ENCODE results near the gene PDCD11.
"Not testable (repeated sequence)": the region's sequence is repeated elsewhere in the genome, so short reads cannot be mapped to it uniquely, and the experiment has no call there.

PDCD11 gene

DNA sequence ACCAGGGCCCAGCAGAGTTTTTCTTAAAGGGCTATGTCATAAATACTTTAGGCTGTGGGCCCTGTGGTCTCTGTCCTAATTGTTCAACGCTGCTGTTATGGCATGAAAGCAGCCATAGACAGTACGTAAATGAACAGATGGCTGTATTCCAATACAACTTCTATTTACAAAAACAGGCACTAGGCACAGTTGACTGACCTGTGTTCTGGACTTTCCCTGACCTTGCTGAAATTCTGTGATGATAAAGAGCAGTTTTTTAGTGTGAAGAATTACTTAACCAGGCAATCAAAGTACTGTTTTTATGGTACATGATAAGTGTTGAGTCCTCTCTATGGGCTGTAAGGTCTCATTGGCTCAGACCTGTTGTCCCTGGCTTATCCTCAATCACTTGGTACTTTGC, 17.1 kb downstream of the PDCD11 start:
- no peak overlapping the region for H3K4me3 ChIP-seq (ENCODE audit: low read length, poor library complexity, severe bottlenecking)
- no peak overlapping the region for H2AFZ ChIP-seq (ENCODE audit: low read length)
- no peaks in the 10 kb centered on the region for H4K20me1 ChIP-seq (ENCODE audit: insufficient read depth, low read length, poor library complexity, severe bottlenecking)
- H3K9ac ChIP-seq (ENCODE audit: low read depth, low read length, poor library complexity, severe bottlenecking), result no peak overlapping the region
- no peaks in the 10 kb centered on the region for H3K9me3 ChIP-seq (ENCODE audit: insufficient read depth, low read depth, low read length)
- no peaks in the 10 kb centered on the region for H3F3A ChIP-seq (ENCODE audit: low read depth)
- H3K27me3 ChIP-seq (ENCODE audit: insufficient read depth, low read length, poor library complexity, severe bottlenecking), result no peaks in the 10 kb centered on the region
- TF ChIP-seq, protein P1, sequence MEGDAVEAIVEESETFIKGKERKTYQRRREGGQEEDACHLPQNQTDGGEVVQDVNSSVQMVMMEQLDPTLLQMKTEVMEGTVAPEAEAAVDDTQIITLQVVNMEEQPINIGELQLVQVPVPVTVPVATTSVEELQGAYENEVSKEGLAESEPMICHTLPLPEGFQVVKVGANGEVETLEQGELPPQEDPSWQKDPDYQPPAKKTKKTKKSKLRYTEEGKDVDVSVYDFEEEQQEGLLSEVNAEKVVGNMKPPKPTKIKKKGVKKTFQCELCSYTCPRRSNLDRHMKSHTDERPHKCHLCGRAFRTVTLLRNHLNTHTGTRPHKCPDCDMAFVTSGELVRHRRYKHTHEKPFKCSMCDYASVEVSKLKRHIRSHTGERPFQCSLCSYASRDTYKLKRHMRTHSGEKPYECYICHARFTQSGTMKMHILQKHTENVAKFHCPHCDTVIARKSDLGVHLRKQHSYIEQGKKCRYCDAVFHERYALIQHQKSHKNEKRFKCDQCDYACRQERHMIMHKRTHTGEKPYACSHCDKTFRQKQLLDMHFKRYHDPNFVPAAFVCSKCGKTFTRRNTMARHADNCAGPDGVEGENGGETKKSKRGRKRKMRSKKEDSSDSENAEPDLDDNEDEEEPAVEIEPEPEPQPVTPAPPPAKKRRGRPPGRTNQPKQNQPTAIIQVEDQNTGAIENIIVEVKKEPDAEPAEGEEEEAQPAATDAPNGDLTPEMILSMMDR (conservative IDR thresholded peaks at IDR 0.05; ENCODE audit: low read length), result no peak
- TF ChIP-seq EZH2phosphoT487 (IDR thresholded peaks at IDR 0.05; ENCODE audit: borderline replicate concordance), result no peak
- H3K4me2 ChIP-seq (ENCODE audit: low read depth, low read length, poor library complexity, severe bottlenecking), result no peak overlapping the region
- H3K36me3 ChIP-seq (ENCODE audit: insufficient read depth, low read length), result peaks cover 82% of the 10 kb centered on the region; the same call in 1 of the 2 replicates
- no peaks in the 10 kb centered on the region for H3K79me2 ChIP-seq (ENCODE audit: insufficient read depth, low read length)
- no peaks in the 10 kb centered on the region for H3K9me2 ChIP-seq (replicated peaks; ENCODE audit: low read depth, low read length)
- no peaks in the 10 kb centered on the region for H3K4me1 ChIP-seq (ENCODE audit: insufficient read depth, low read length, poor library complexity, severe bottlenecking)

DNA sequence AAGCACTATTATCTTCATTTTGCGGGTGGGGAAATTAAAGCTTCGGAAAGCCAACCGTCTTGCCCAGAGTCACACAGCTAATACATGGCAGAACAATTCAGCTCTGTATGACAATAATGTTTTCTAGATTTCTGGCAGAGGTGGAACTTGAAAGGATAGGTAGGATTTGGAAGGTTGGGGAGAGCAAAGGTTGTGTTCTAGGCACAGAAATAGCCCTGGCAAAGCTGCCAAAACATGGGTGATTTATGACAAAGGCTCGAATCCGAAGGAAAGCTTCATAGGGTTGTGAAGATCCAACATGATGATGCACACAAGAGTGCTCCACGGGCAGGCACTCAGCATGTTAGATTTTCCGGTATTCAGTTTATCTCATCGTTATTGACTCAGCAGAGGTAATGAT, 19.2 kb downstream of the PDCD11 start:
- Histone ChIP-seq H3K36me3 (ENCODE audit: insufficient read depth, low read length) (peaks cover 88% of the 10 kb centered on the region; the same call in 1 of the 2 replicates), H3K9me2 (replicated peaks; ENCODE audit: low read depth, low read length) (no peaks in the 10 kb centered on the region), H3K9me3 (ENCODE audit: insufficient read depth, low read depth, low read length) (no peaks in the 10 kb centered on the region), H4K20me1 (ENCODE audit: insufficient read depth, low read length, poor library complexity, severe bottlenecking) (no peaks in the 10 kb centered on the region), H3K4me1 (ENCODE audit: insufficient read depth, low read length, poor library complexity, severe bottlenecking) (no peaks in the 10 kb centered on the region), H3K4me2 (ENCODE audit: low read depth, low read length, poor library complexity, severe bottlenecking) (no peak overlapping the region), H3K9ac (ENCODE audit: low read depth, low read length, poor library complexity, severe bottlenecking) (no peak overlapping the region), H2AFZ (ENCODE audit: low read length) (no peak overlapping the region), H3K27me3 (ENCODE audit: insufficient read depth, low read length, poor library complexity, severe bottlenecking) (no peaks in the 10 kb centered on the region), H3K79me2 (ENCODE audit: insufficient read depth, low read length) (no peaks in the 10 kb centered on the region), H3K4me3 (ENCODE audit: low read length, poor library complexity, severe bottlenecking) (no peak overlapping the region), H3F3A (ENCODE audit: low read depth) (no peaks in the 10 kb centered on the region)
- no peak for TF ChIP-seq EZH2phosphoT487 (IDR thresholded peaks at IDR 0.05; ENCODE audit: borderline replicate concordance)
- TF ChIP-seq, protein P1 (conservative IDR thresholded peaks at IDR 0.05; ENCODE audit: low read length), result no peak

DNA sequence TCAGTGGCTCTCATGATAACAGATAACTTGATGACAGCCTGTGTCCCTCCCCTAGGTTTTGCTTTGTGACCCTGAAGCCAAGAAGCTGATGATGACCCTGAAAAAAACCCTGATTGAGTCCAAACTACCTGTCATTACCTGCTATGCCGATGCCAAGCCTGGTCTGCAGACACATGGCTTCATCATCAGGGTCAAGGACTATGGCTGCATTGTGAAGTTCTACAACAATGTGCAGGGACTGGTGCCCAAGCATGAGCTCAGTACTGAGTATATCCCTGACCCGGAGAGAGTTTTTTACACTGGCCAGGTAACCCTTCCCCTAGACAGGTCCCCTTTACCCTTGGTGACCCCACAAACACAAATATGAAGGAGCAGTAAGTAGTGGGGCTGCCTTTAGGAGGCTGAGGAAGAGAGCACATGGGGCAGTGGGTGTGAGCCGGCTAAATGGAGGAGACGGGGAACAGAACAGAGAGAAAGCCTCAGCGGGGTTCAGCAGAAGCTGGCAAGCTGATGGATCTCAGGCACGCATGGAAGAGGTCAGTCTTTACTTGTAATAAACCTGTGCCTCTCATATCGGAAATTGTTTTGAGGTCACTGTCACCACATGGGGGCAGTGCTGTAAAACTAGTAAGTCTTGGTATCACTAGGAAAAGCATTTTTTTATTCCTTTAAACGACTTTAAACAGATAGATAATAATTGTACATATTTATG, 20.2 kb downstream of the PDCD11 start:
- H3F3A ChIP-seq (ENCODE audit: low read depth), result no peaks in the 10 kb centered on the region
- no peaks in the 10 kb centered on the region for H3K4me1 ChIP-seq (ENCODE audit: insufficient read depth, low read length, poor library complexity, severe bottlenecking)
- no peak overlapping the region for H3K4me3 ChIP-seq (ENCODE audit: low read length, poor library complexity, severe bottlenecking)
- H3K9me2 ChIP-seq (replicated peaks; ENCODE audit: low read depth, low read length), result no peaks in the 10 kb centered on the region
- no peak overlapping the region for H3K4me2 ChIP-seq (ENCODE audit: low read depth, low read length, poor library complexity, severe bottlenecking)
- no peaks in the 10 kb centered on the region for H3K27me3 ChIP-seq (ENCODE audit: insufficient read depth, low read length, poor library complexity, severe bottlenecking)
- H4K20me1 ChIP-seq (ENCODE audit: insufficient read depth, low read length, poor library complexity, severe bottlenecking), result no peaks in the 10 kb centered on the region
- no peak overlapping the region for H2AFZ ChIP-seq (ENCODE audit: low read length)
- TF ChIP-seq, protein P1 (conservative IDR thresholded peaks at IDR 0.05; ENCODE audit: low read length), result peak; percentile 83
- TF ChIP-seq EZH2phosphoT487 (IDR thresholded peaks at IDR 0.05; ENCODE audit: borderline replicate concordance), result no peak
- H3K79me2 ChIP-seq (ENCODE audit: insufficient read depth, low read length), result no peaks in the 10 kb centered on the region
- no peak overlapping the region for H3K9ac ChIP-seq (ENCODE audit: low read depth, low read length, poor library complexity, severe bottlenecking)
- H3K9me3 ChIP-seq (ENCODE audit: insufficient read depth, low read depth, low read length), result no peaks in the 10 kb centered on the region
- H3K36me3 ChIP-seq (ENCODE audit: insufficient read depth, low read length), result peaks cover 88% of the 10 kb centered on the region; the same call in 1 of the 2 replicates

DNA sequence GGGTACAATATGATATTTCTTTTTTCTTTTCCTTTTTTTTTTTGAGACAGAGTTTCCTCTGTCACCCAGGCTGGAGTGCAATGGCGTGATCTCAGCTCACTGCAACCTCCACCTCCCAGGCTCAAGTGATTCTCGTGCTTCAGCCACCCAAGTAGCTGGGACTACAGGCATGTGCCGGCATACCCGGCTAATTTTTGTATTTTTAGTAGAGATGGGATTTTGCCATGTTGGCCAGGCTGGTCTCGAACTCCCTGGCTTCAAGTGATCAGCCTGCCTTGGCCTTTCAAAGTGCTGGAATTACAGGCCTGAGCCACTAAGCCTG, 20.7 kb downstream of the PDCD11 start:
- not testable (repeated sequence) for H4K20me1 ChIP-seq (ENCODE audit: insufficient read depth, low read length, poor library complexity, severe bottlenecking); H3K9me2 ChIP-seq (replicated peaks; ENCODE audit: low read depth, low read length); H3F3A ChIP-seq (ENCODE audit: low read depth); H3K4me2 ChIP-seq (ENCODE audit: low read depth, low read length, poor library complexity, severe bottlenecking); H3K9me3 ChIP-seq (ENCODE audit: insufficient read depth, low read depth, low read length); H3K4me3 ChIP-seq (ENCODE audit: low read length, poor library complexity, severe bottlenecking); H3K4me1 ChIP-seq (ENCODE audit: insufficient read depth, low read length, poor library complexity, severe bottlenecking); H3K27me3 ChIP-seq (ENCODE audit: insufficient read depth, low read length, poor library complexity, severe bottlenecking); H3K79me2 ChIP-seq (ENCODE audit: insufficient read depth, low read length); H3K9ac ChIP-seq (ENCODE audit: low read depth, low read length, poor library complexity, severe bottlenecking); H2AFZ ChIP-seq (ENCODE audit: low read length)
- H3K36me3 ChIP-seq (ENCODE audit: insufficient read depth, low read length), result peaks cover 87% of the 10 kb centered on the region; the same call in 1 of the 2 replicates
